Fibroblast of mammary gland (primary cell): ENCODE data around the gene KRT7.

Experiments
- DNase-seq: peaks from one replicate; pipeline ENCODE4 v3.0.0-alpha.2; 2010; ENCODE audit warnings: low read depth
- H3K4me3 ChIP-seq: 2 replicates; pipeline ENCODE4 v1.5.1; 2011; ENCODE audit warnings: low read depth, mild to moderate bottlenecking, low read length, moderate library complexity; ENCODE audit not compliant: control insufficient read depth
- TF ChIP-seq, protein P1 (sequence below): conservative IDR thresholded peaks from 2 replicates; pipeline ENCODE4 v1.5.1; 2011; ENCODE audit warnings: low read depth, low read length, inconsistent platforms; ENCODE audit not compliant: control insufficient read depth, insufficient read depth

Gene KRT7

DNA sequence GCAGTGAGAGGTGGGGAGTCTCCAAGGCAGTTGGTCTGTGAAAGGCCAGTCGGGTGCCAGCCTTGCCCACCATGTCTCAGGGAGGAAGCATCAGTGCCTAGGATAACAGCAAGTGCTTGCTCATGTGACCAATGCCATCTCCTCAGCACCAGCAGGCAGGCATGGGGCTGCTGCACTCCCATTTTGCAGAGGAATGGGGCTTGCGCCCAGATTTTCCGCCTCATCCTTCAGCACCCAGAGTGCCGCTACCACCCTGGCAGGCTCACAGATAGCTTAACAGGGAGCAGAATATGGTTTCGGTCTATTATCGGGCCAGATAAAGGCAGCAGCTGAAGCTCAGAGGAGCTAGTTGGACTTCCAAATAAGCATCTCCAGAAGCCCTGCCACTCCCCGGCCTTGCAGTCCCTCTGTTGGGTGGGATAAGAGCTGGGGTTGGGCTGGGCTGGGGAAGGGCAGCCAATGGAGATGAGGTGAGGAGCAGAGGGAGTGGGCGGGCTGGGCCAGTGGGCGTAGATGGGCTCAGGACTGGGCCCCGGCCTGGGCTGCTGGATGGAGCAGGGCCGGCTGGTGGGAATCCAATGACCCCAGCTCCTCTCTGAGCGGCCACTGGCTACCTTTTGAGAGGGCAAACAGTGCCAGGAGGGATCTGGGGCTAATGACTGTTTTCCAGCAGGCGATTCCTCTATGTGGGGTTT, 32.8 kb upstream of the KRT7 start:
- DNase-seq, result no peak
- no peak overlapping the region for H3K4me3 ChIP-seq
- TF ChIP-seq, protein P1, sequence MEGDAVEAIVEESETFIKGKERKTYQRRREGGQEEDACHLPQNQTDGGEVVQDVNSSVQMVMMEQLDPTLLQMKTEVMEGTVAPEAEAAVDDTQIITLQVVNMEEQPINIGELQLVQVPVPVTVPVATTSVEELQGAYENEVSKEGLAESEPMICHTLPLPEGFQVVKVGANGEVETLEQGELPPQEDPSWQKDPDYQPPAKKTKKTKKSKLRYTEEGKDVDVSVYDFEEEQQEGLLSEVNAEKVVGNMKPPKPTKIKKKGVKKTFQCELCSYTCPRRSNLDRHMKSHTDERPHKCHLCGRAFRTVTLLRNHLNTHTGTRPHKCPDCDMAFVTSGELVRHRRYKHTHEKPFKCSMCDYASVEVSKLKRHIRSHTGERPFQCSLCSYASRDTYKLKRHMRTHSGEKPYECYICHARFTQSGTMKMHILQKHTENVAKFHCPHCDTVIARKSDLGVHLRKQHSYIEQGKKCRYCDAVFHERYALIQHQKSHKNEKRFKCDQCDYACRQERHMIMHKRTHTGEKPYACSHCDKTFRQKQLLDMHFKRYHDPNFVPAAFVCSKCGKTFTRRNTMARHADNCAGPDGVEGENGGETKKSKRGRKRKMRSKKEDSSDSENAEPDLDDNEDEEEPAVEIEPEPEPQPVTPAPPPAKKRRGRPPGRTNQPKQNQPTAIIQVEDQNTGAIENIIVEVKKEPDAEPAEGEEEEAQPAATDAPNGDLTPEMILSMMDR, result no peak

DNA sequence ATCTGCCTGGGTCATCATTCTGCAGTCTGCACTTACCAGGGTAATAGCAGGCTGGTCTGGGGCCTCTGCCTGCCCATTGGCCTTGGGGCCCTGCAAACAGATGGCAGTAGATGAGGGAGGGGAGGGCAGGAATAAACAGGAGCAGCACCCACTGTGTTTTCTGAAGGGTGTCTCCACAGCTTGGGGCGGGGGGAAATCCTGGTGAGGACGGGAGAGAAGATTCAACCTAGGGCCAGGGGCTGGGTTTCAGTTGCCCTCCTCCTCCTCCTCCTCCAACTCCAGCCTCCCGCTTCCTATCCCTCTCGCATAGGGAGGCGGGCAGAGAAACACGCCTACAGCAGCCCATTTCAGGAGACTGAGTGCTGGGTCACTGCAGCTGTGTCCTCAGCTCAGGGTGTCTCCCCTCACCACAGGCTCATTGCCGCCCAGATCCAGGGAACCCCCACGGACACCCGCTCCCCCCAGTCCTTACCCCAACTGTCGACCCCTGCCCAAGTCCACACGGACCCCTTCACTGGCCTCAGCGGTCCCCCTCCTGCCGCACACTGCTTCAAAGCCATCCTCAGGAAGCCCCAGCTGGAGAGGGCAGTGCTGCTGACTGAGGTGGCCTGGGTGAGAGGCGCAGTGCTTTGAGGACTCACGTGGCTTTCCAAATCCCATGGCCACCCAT, 32.1 kb upstream of the KRT7 start:
- TF ChIP-seq, protein P1, result no peak
- DNase-seq, result no peak
- no peak overlapping the region for H3K4me3 ChIP-seq

DNA sequence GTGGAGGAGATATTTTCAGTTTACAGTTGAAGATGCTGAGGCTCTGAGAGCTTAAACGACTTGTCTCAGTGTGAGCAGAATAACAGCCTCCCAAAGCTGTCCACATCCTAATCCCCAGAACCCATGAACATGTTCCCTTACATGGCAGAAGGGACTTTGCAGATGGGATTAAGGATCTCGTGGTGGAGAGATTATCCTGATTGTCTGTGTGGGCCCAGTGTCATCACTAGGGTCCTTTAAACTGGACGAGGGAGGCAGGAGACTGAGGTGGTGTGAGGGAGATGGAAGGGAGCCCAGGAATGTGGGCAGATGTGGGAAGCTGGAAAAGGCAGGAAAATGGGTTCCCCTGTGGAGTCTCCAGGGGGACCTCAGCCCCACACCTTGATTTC, 31.6 kb upstream of the KRT7 start:
- no peak for DNase-seq
- no peak overlapping the region for H3K4me3 ChIP-seq
- TF ChIP-seq, protein P1, result no peak

DNA sequence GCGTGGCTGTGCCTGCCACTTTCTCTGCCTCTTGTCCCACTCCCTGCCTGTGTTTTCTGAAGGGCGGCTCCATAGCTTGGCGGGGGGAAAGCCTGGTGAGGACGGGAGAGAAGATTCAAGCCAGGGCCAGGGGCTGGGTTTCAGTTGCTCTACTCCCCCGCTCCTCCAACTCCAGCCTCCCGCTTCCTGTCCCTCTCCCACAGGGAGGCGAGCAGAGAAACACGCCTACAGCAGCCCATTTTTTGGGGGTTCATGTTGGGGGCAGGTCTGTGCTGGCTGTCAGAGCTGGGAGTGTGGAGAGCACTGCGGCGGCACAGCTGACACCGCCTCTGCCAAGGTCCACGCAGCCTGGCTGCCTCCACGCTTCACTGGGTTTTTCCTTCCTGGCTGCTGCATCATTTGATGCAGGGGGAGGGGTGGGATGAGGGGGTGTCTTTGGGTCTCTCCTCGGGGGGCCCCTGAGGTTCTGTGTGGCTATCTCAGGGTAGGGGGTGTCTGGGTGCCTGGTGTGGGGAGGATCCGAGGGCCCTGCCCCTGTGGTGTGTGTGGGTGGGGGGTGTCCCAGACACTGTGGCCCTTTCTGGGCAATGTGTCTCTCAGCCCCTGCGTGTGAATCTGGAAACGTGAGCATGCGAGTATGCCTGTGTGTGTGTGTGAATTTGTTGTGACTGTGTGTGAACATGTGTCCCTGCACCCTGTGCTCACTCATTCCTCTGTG, 30.5 kb upstream of the KRT7 start:
- DNase-seq, result no peak
- H3K4me3 ChIP-seq, result no peak overlapping the region
- TF ChIP-seq, protein P1, result no peak

DNA sequence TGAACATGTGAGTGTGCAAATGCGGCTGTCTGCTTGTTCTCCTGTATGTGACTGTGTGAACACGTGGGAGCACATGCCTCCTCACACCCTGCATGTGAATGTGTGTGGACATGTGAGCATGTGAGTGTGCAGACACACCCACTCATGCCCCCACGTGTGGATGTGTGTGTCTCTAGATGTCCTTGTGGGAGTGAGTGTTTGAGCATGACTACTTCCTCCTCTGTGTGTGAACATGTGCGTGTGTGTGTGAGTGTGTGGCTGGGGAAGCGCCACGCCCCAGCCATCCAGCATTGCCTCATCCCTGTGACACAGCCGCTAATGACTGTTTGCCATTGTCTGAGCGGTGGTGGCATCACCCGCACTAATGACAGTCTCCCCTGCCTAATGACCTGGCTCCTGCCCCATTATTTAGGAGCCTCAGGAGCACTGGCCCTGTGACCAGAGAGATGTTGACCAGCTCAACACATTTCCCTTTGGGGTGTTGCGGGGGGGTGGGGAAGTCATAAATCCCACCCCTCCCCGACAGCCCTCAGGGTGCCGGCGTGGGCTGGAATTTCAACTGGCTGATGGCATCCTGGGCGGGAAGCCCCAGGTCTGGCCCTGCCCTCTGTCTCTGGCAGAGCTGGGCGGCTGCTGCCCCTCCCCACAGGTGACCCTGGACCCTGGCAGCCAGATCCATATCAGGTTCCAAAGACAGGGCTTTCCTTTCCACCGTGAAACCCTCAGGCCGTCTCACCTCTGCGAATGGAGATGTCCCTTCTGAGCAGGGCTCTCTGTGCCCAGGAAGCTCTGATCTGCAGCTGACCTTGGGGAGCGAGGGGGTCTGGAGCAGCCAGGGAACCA, 29.7 kb upstream of the KRT7 start:
- TF ChIP-seq, protein P1, result no peak
- peak; percentile 67 for DNase-seq
- H3K4me3 ChIP-seq, result no peak overlapping the region
